Testis (tissue), 3 donors: ENCODE data around the gene LTBR. TPM values are rescaled to one million over a fixed set of nuclear protein-coding genes. Genes with fewer than 3 reads are reported as not detected.

ENCODE experiments used
- DNase-seq: peaks from one replicate; pipeline ENCODE4 v3.0.0-alpha.2; 2019
- H3K27ac ChIP-seq, 2 donors: fragments of 200-600 bp; sonication (generic); one replicate each; pipeline ENCODE4 v1.5.1; 2019
- H3K27me3 ChIP-seq: fragments of 200-600 bp; sonication (generic); one replicate; pipeline ENCODE4 v1.5.1; 2019
- H3K36me3 ChIP-seq: fragments of 200-600 bp; sonication (generic); one replicate; pipeline ENCODE4 v1.5.1; 2017; ENCODE audit warnings: low read depth; ENCODE audit errors: missing control alignments
- H3K4me1 ChIP-seq: fragments of 200-600 bp; sonication (generic); one replicate; pipeline ENCODE4 v1.5.1; 2019
- H3K4me3 ChIP-seq, 2 donors: fragments of 200-600 bp; sonication (generic); one replicate each; pipeline ENCODE4 v1.5.1; 2017 to 2019
- H3K9me3 ChIP-seq: fragments of 200-600 bp; sonication (generic); one replicate; pipeline ENCODE4 v1.5.1; 2017
- POLR2A ChIP-seq: fragments of 450-650 bp; IDR thresholded peaks from one replicate; pipeline ENCODE4 v1.6.1; 2017; ENCODE audit warnings: antibody characterized with exemption, mild to moderate bottlenecking, moderate library complexity
- WGBS, 2 donors: methylation state at CpG; one replicate each; pipeline ENCODE4 v1.1.5; 2018; 5-methylcytosine and 5-hydroxymethylcytosine counted together
- intact Hi-C: fragments of 100-400 bp; cut with DNase I; formaldehyde crosslinking; loops from one replicate; pipeline ENCODE4 v1.15.1; 2023; ENCODE audit warnings: low total_unique reads
- polyA plus RNA-seq: library from polyadenylated mRNA; stranded (reverse); fragments of 350-450 nt; fragmentation: Illumina TruSeq; extraction: RNeasy Lipid Tissue Mini Kit (QIAGEN cat#74804); gene quantifications from one replicate; pipeline ENCODE4 v1.2.3, GENCODE V29; 2014; ENCODE audit warnings: low read depth, low replicate concordance; ENCODE audit not compliant: insufficient read depth
- total RNA-seq, 2 donors: library from RNA; depleted of rRNA; stranded (reverse); fragments of >200 nt; gene quantifications; one replicate each; pipeline ENCODE4 v1.2.3, GENCODE V29; 2016
- TF ChIP-seq, protein P1 (sequence below), 3 experiments: fragments of 450-650 bp in 2 of 3; fragments of 200-600 bp in 1 of 3; sonication (generic) in 1 of 3; IDR thresholded peaks; one replicate each; pipeline ENCODE4 v1.5.1; 2016 to 2019; ENCODE audit warnings: antibody characterized with exemption in 3 of 3, mild to moderate bottlenecking in 2 of 3, moderate library complexity in 1 of 3

LTBR gene
- total and polyA plus RNA-seq, 3 donors from 2014 or later: 36.6 to 112 (median 81.3) TPM

GRCh38 chr12:6382982-6383381 lies 980 bp upstream of the LTBR start:
- Histone ChIP-seq H3K9me3 (no peaks in the 10 kb centered on the region), H3K36me3 (no peaks in the 10 kb centered on the region), H3K4me1 (peaks cover 18% of the 10 kb centered on the region), H3K4me3 (no peak overlapping the region), H3K27ac (peak overlapping the region; percentile 85 to 94), H3K27me3 (no peaks in the 10 kb centered on the region)
- intact Hi-C loops: loop anchor here (10.0 kb wide), 1 partner anchor 48 kb away; no protein-coding TSS in a partner anchor
- WGBS, 2 donors: 62 to 69% methylated on average over 6 of the region's 6 CpGs
- TF ChIP-seq, protein P1, sequence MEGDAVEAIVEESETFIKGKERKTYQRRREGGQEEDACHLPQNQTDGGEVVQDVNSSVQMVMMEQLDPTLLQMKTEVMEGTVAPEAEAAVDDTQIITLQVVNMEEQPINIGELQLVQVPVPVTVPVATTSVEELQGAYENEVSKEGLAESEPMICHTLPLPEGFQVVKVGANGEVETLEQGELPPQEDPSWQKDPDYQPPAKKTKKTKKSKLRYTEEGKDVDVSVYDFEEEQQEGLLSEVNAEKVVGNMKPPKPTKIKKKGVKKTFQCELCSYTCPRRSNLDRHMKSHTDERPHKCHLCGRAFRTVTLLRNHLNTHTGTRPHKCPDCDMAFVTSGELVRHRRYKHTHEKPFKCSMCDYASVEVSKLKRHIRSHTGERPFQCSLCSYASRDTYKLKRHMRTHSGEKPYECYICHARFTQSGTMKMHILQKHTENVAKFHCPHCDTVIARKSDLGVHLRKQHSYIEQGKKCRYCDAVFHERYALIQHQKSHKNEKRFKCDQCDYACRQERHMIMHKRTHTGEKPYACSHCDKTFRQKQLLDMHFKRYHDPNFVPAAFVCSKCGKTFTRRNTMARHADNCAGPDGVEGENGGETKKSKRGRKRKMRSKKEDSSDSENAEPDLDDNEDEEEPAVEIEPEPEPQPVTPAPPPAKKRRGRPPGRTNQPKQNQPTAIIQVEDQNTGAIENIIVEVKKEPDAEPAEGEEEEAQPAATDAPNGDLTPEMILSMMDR (IDR thresholded peaks at IDR 0.05): no peak
- TF ChIP-seq POLR2A: no peak
- no peak for DNase-seq

DNA sequence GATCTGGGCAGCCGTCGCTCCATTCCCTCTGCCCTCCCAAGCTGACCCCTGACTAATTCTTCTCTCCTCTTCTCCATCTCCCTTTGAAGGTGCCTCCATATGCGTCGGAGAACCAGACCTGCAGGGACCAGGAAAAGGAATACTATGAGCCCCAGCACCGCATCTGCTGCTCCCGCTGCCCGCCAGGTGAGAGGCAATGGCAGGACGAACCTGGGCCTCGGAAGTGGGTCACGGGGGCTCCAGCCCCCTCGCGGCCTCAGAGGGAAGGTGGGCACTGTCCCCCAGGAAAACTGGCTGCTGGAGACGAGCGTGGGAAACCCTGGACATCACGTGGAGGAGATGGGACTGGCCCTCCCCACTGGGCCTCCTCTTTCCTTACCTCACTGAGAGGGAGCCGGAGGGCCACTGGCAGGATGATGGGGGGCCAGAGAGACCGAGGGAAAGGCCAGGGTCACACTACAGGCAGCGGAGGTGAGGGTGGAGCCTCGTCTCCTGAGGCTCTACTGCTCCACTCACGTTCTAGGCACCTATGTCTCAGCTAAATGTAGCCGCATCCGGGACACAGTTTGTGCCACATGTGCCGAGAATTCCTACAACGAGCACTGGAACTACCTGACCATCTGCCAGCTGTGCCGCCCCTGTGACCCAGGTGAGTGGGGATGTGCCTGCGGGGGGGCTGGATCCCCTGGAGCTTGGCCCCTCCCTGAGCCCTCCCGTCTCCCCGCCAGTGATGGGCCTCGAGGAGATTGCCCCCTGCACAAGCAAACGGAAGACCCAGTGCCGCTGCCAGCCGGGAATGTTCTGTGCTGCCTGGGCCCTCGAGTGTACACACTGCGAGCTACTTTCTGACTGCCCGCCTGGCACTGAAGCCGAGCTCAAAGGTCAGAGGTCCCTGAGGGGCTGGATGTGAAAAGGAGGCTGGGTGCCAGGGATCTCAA lies 806 bp downstream of the LTBR start:
- Histone ChIP-seq H3K9me3 (no peaks in the 10 kb centered on the region), H3K4me1 (peaks cover 18% of the 10 kb centered on the region), H3K27me3 (no peaks in the 10 kb centered on the region), H3K36me3 (no peaks in the 10 kb centered on the region), H3K4me3 (peak overlapping the region; percentile 68 to 70), H3K27ac (peak overlapping the region; percentile 85 to 94)
- intact Hi-C loops: loop anchor here (10.0 kb wide), 1 partner anchor 50 kb away; no protein-coding TSS in a partner anchor
- TF ChIP-seq POLR2A: no peak
- TF ChIP-seq, protein P1 (IDR thresholded peaks at IDR 0.05): no peak
- peak; percentile 25 for DNase-seq
- 29 to 42% methylated on average over 11 to 36 of the region's 36 CpGs for WGBS, 2 donors

DNA sequence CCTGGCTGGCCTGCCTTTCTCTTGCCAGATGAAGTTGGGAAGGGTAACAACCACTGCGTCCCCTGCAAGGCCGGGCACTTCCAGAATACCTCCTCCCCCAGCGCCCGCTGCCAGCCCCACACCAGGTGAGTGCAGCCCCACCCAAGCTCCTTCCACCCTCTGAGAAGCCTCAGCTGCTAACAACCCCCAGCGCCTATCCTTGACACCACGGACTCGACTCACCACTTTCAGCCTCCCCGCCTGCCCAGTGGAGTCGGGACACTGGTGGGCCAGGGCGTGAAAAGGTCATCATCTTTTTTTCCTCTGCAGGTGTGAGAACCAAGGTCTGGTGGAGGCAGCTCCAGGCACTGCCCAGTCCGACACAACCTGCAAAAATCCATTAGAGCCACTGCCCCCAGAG lies 2.1 kb downstream of the LTBR start:
- Histone ChIP-seq H3K27me3 (no peaks in the 10 kb centered on the region), H3K36me3 (no peaks in the 10 kb centered on the region), H3K27ac (no peak overlapping the region), H3K9me3 (no peaks in the 10 kb centered on the region), H3K4me3 (no peak overlapping the region), H3K4me1 (peaks cover 18% of the 10 kb centered on the region)
- 83 to 84% methylated on average over 10 to 11 of the region's 11 CpGs for WGBS, 2 donors
- intact Hi-C loops: loop anchor here (10.0 kb wide), 1 partner anchor 51 kb away; no protein-coding TSS in a partner anchor
- DNase-seq: no peak
- TF ChIP-seq, protein P1 (IDR thresholded peaks at IDR 0.05): no peak
- no peak for TF ChIP-seq POLR2A

DNA sequence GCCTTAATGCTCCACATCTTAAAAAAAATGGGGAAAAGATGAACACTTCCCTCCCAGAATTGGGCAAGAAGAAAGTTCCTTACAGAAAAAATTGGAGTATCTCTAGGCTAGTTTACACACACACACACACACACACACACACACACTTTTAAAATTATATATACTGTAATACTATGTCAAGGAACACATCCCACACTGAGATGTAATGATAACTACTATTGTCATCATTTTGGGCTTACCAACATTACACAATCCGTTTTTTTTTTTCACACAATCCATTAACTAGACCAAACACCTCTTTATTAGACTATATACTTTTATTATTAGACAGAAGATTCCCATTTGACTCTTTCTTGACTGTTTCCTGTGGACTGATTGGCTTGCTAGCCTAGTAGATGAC lies 2.5 kb downstream of the LTBR start:
- Histone ChIP-seq H3K4me3 (no peak overlapping the region), H3K27me3 (no peaks in the 10 kb centered on the region), H3K4me1 (peaks cover 18% of the 10 kb centered on the region), H3K9me3 (no peaks in the 10 kb centered on the region), H3K27ac (no peak overlapping the region), H3K36me3 (no peaks in the 10 kb centered on the region)
- WGBS, 2 donors: 90 to 91% methylated on average over 1 of the region's 1 CpG
- no peak for TF ChIP-seq POLR2A
- TF ChIP-seq, protein P1 (IDR thresholded peaks at IDR 0.05): no peak
- intact Hi-C loops: loop anchor here (10.0 kb wide), 1 partner anchor 52 kb away; no protein-coding TSS in a partner anchor
- no peak for DNase-seq
